Measurements from ENCODE around the gene NOL9. TPM values are rescaled to one million over a fixed set of nuclear protein-coding genes. Genes with fewer than 3 reads are reported as not detected.
A peak's percentile ranks its signal among the peaks of the same experiment; 100 is the strongest.

Gene NOL9
- total RNA-seq, 2 experiments from 2014 or later, result 52.3 to 54.1 TPM

DNA sequence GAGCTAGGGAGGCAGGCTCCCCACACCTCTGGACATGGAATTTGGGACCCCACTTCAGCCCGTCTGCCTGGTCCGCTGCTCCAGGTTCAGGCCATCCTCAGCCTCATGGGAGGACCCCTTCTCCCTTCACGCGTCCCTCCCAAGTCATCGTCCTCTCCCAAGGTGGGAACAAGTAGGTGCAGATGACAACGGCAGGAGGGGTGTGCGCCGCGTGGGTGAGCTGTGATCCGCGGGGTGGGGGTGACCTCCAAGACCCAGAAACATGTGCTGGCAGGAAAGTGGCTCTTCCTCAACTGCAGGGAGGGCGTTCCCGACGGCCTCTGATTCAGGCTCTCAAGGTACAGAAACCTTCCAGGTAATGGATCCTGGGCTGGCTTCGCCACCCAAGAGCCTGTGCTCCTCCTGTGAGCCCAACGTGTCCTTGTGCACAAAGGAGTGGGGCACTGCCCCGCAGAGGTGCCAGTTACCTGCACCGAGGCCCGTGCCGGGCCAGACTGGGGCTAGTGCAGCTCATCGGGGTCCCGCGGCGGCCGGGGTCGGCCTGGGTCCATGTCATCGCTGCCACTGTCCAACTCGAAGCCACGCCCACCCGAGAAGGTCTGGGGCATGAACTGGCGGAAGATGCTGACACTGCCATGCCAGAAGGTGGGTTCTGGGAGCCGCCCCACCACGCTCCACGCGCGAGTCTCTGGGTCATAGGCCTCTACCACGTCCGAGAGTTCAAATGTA, 38.7 kb upstream of the NOL9 start:
- Histone ChIP-seq H3K27ac (ENCODE audit: low read depth in 1 of 2, low read length in 2 of 2) (no peak overlapping the region), H3K27me3 (ENCODE audit: control insufficient read depth in 1 of 2, insufficient read depth in 2 of 2, low read length in 2 of 2) (no peaks in the 10 kb centered on the region), H3K36me3 (ENCODE audit: insufficient read depth, low read length) (peaks cover 96% of the 10 kb centered on the region), H3K9me3 (ENCODE audit: control insufficient read depth in 1 of 2, insufficient read depth in 1 of 2, low read length in 2 of 2) (no peaks in the 10 kb centered on the region), H3K4me3 (ENCODE audit: low read length) (no peak overlapping the region), H3K4me1 (ENCODE audit: insufficient read depth, low read length) (peaks cover 65% of the 10 kb centered on the region)
- H3K27me3 Mint-ChIP-seq, result no peaks in the 10 kb centered on the region
- intact Hi-C loops (cut with DNase I, micrococcal nuclease), result no loop called here
- no peak overlapping the region for H3K4me3 Mint-ChIP-seq
- H3K9me3 Mint-ChIP-seq, result no peaks in the 10 kb centered on the region
- H3K36me3 Mint-ChIP-seq (ENCODE audit: low read depth), result peaks cover 68% of the 10 kb centered on the region
- ChIA-PET CTCF (no interaction called here), POLR2A (interaction anchor here (1.0 kb wide), 1 partner anchor 48 kb away, joined by 3 read pairs; no protein-coding TSS in a partner anchor)
- ATAC-seq (ENCODE audit: poor library complexity) (no peak), DNase-seq (peak in 1 of 14 experiments; percentile 14)
- TF ChIP-seq, protein P1, sequence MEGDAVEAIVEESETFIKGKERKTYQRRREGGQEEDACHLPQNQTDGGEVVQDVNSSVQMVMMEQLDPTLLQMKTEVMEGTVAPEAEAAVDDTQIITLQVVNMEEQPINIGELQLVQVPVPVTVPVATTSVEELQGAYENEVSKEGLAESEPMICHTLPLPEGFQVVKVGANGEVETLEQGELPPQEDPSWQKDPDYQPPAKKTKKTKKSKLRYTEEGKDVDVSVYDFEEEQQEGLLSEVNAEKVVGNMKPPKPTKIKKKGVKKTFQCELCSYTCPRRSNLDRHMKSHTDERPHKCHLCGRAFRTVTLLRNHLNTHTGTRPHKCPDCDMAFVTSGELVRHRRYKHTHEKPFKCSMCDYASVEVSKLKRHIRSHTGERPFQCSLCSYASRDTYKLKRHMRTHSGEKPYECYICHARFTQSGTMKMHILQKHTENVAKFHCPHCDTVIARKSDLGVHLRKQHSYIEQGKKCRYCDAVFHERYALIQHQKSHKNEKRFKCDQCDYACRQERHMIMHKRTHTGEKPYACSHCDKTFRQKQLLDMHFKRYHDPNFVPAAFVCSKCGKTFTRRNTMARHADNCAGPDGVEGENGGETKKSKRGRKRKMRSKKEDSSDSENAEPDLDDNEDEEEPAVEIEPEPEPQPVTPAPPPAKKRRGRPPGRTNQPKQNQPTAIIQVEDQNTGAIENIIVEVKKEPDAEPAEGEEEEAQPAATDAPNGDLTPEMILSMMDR (IDR thresholded peaks at IDR 0.05), result no peak
- H3K27ac Mint-ChIP-seq, result no peak overlapping the region
- H3K4me1 Mint-ChIP-seq (ENCODE audit: low read depth), result peaks cover 45% of the 10 kb centered on the region

DNA sequence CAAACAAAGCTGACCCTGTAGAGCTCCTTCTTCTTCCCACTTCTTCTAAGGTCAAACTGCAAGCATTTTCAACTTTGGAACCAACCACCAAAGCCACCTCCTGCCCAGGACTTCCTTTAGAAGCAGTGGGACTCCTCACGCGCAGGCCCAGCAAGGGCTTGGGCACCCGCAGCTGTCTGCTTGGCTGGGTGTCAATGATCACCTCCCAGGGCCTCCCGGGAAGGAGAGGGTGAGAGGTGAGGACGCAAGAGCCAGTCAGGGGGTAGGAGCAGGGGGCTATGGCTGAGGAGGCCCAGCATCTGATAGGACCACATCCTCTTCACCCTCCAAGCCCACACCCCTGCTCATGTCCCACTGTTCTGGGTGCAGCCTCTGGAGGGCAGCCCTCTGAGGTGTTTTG, 38.1 kb upstream of the NOL9 start:
- H3K36me3 Mint-ChIP-seq (ENCODE audit: low read depth), result peaks cover 68% of the 10 kb centered on the region
- no peak for DNase-seq
- Histone ChIP-seq H3K9me3 (ENCODE audit: control insufficient read depth in 1 of 2, insufficient read depth in 1 of 2, low read length in 2 of 2) (no peaks in the 10 kb centered on the region), H3K36me3 (ENCODE audit: insufficient read depth, low read length) (peaks cover 92% of the 10 kb centered on the region), H3K4me1 (ENCODE audit: insufficient read depth, low read length) (peaks cover 65% of the 10 kb centered on the region), H3K27ac (ENCODE audit: low read depth in 1 of 2, low read length in 2 of 2) (no peak overlapping the region), H3K4me3 (ENCODE audit: low read length) (no peak overlapping the region), H3K27me3 (ENCODE audit: control insufficient read depth in 1 of 2, insufficient read depth in 2 of 2, low read length in 2 of 2) (no peaks in the 10 kb centered on the region)
- POLR2A ChIA-PET, result interaction anchor here (0.9 to 1.7 kb wide), 3 partner anchors 9 to 47 kb away, joined by 3 to 17 read pairs (median 3); partner anchors contain the start of gene ZBTB48
- H3K9me3 Mint-ChIP-seq, result no peaks in the 10 kb centered on the region
- peaks cover 46% of the 10 kb centered on the region for H3K4me1 Mint-ChIP-seq (ENCODE audit: low read depth)
- no peak overlapping the region for H3K27ac Mint-ChIP-seq
- no peak overlapping the region for H3K4me3 Mint-ChIP-seq
- TF ChIP-seq, protein P1 (IDR thresholded peaks at IDR 0.05), result no peak
- intact Hi-C loops (cut with DNase I, micrococcal nuclease), result no loop called here
- ATAC-seq (ENCODE audit: poor library complexity), result no peak
- CTCF ChIA-PET, result no interaction called here
- H3K27me3 Mint-ChIP-seq, result no peaks in the 10 kb centered on the region

DNA sequence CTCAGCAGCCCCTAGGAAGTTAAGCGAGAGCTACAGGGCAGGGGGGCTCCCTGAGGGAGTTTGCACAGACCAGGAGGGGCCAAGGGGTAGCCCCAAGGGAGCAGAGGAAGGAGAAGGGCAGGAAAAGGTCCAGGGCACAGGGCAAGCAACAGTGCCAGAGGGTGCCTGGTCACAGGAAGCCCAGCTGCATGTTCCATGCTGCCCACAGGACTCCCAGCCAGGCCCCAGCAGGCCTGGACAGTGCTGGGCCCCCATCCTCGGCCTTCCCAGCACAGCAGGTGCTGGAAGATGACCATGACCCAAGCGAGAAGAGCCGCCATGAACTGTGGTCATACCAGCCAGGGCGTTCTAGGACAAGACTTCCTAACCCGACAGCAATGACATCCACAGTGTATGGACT, 37.3 kb upstream of the NOL9 start:
- ATAC-seq (ENCODE audit: poor library complexity) (no peak), DNase-seq (peak in 1 of 14 experiments; percentile 12)
- Mint-ChIP-seq H3K27me3 (no peaks in the 10 kb centered on the region), H3K4me1 (ENCODE audit: low read depth) (peaks cover 48% of the 10 kb centered on the region), H3K4me3 (no peak overlapping the region), H3K27ac (no peak overlapping the region), H3K36me3 (ENCODE audit: low read depth) (peaks cover 60% of the 10 kb centered on the region), H3K9me3 (no peaks in the 10 kb centered on the region)
- Histone ChIP-seq H3K36me3 (ENCODE audit: insufficient read depth, low read length) (peaks cover 84% of the 10 kb centered on the region), H3K4me1 (ENCODE audit: insufficient read depth, low read length) (peaks cover 65% of the 10 kb centered on the region), H3K4me3 (ENCODE audit: low read length) (no peak overlapping the region), H3K9me3 (ENCODE audit: control insufficient read depth in 1 of 2, insufficient read depth in 1 of 2, low read length in 2 of 2) (no peaks in the 10 kb centered on the region), H3K27ac (ENCODE audit: low read depth in 1 of 2, low read length in 2 of 2) (peak overlapping the region in 1 of 2 donors; percentile 35), H3K27me3 (ENCODE audit: control insufficient read depth in 1 of 2, insufficient read depth in 2 of 2, low read length in 2 of 2) (no peaks in the 10 kb centered on the region)
- intact Hi-C loops (cut with DNase I, micrococcal nuclease), result no loop called here
- TF ChIP-seq, protein P1 (IDR thresholded peaks at IDR 0.05), result no peak
- POLR2A ChIA-PET, result interaction anchor here (0.6 to 1.7 kb wide), 4 partner anchors 9 to 392 kb away, joined by 3 to 17 read pairs (median 4); partner anchors contain the start of genes RPL22 and ZBTB48
- CTCF ChIA-PET, result no interaction called here
